Measurements from ENCODE around the gene C4orf51.
"Not testable (repeated sequence)": the region's sequence is repeated elsewhere in the genome, so short reads cannot be mapped to it uniquely, and the experiment has no call there.

The C4orf51 gene

GRCh38 chr4:145679991-145680455 is at the start of gene C4orf51:
TSS of gene C4orf51 (plus strand) at chr4:145680146. CDS start at chr4:145680204, 58 bp downstream.
- no peak for DNase-seq

GRCh38 chr4:145635117-145635516 is 44.8 kb upstream of the C4orf51 start:
- DNase-seq: no peak

GRCh38 chr4:145635630-145636029 is 44.3 kb upstream of the C4orf51 start:
- DNase-seq: no peak

- DNase-seq: no peak
These were observed 40.7 kb upstream of the C4orf51 start for GRCh38 chr4:145639186-145639698.

- DNase-seq: not testable (repeated sequence)
These were observed 39.7 kb upstream of the C4orf51 start for GRCh38 chr4:145640236-145640635.

GRCh38 chr4:145643295-145643694 is 36.7 kb upstream of the C4orf51 start:
- DNase-seq: no peak

GRCh38 chr4:145644699-145645098 is 35.2 kb upstream of the C4orf51 start:
- DNase-seq: no peak

GRCh38 chr4:145656156-145656555 is 23.8 kb upstream of the C4orf51 start:
- DNase-seq: no peak

- no peak for DNase-seq
These were observed 19.9 kb upstream of the C4orf51 start for GRCh38 chr4:145660064-145660463.

GRCh38 chr4:145663194-145663593 is 16.8 kb upstream of the C4orf51 start:
- DNase-seq: no peak

GRCh38 chr4:145665773-145666172 is 14.2 kb upstream of the C4orf51 start:
- no peak for DNase-seq

GRCh38 chr4:145670422-145670821 is 9.5 kb upstream of the C4orf51 start:
- DNase-seq: no peak

- DNase-seq: no peak
These were observed 426 bp upstream of the C4orf51 start for GRCh38 chr4:145679520-145679919.

GRCh38 chr4:145680902-145681301 is 956 bp downstream of the C4orf51 start:
- no peak for DNase-seq

GRCh38 chr4:145681518-145681917 is 1.6 kb downstream of the C4orf51 start:
- no peak for DNase-seq

- no peak for DNase-seq
These were observed 2.0 kb downstream of the C4orf51 start for GRCh38 chr4:145681956-145682355.

- no peak for DNase-seq
These were observed 7.0 kb downstream of the C4orf51 start for GRCh38 chr4:145686991-145687390.

GRCh38 chr4:145690610-145691009 is 10.7 kb downstream of the C4orf51 start:
- DNase-seq: no peak

- not testable (repeated sequence) for DNase-seq
These were observed 11.5 kb downstream of the C4orf51 start for GRCh38 chr4:145691416-145691815.

GRCh38 chr4:145694929-145695328 is 15.0 kb downstream of the C4orf51 start:
- DNase-seq: no peak

- DNase-seq: no peak
These were observed 17.4 kb downstream of the C4orf51 start for GRCh38 chr4:145697332-145697731.

- DNase-seq: no peak
These were observed 18.6 kb downstream of the C4orf51 start for GRCh38 chr4:145698507-145698906.

- no peak for DNase-seq
These were observed 24.0 kb downstream of the C4orf51 start for GRCh38 chr4:145703850-145704497.

- DNase-seq: no peak
These were observed 29.4 kb downstream of the C4orf51 start for GRCh38 chr4:145709336-145709735.

- DNase-seq: no peak
These were observed 29.9 kb downstream of the C4orf51 start for GRCh38 chr4:145709843-145710242.
